Retinal pigment epithelial cell (primary cell): ENCODE measurements around the gene PPP1R13B.
"Not testable (repeated sequence)": the region's sequence is repeated elsewhere in the genome, so short reads cannot be mapped to it uniquely, and the experiment has no call there.

Experiments
- DNase-seq: peaks from one replicate; pipeline ENCODE4 v3.0.0-alpha.2; 2010; ENCODE audit warnings: low read depth
- H3K4me3 ChIP-seq: 2 replicates; pipeline ENCODE4 v1.5.1; 2011; ENCODE audit warnings: mild to moderate bottlenecking, low read length, control low read depth, moderate library complexity
- CTCF ChIP-seq: conservative IDR thresholded peaks from 2 replicates; pipeline ENCODE4 v1.5.1; 2011; ENCODE audit warnings: low read depth, low read length, control low read depth, inconsistent platforms

Gene PPP1R13B

GRCh38 chr14:103890821-103891666 is 43.7 kb upstream of the PPP1R13B start:
- no peak for DNase-seq
- TF ChIP-seq CTCF, result no peak
- no peak overlapping the region for H3K4me3 ChIP-seq

- no peak overlapping the region for H3K4me3 ChIP-seq
- DNase-seq, result no peak
- TF ChIP-seq CTCF, result no peak
These were observed 42.6 kb upstream of the PPP1R13B start for GRCh38 chr14:103890052-103890371.

DNA sequence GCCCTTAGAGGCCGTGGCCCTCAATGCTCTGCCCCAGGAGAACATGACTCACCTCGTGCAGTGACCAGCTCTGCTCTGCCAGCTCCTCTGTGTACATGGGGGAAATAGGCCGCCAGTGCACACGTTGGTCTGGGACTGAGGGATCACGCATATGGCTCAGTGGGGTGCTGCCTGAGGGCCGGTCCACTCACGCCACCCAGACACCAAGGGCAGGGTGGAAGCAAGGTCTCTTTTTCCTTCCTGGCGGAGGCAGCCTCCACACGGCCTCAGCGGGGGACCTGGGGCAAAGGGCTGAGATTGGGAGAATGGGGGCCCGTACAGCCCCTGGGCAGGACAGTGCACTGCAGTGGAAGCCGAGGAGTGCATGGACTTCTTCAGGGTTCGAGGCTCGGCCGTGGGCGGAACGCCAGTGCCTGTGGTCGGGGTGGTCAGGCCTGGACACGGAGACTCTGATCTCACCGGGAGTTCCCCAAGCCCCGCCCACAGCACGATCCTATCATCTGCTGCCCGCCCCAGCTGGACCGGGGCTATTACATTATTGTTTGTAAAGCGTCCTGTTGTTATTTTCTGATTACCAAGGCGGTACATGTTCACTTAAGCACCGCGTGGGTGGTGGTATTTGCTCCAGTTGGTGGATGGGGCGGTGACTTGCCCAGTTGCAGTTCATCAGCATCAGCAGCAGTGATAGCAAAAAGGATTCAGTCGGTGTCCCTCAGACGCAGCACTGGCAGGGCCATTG is 42.1 kb upstream of the PPP1R13B start:
- no peak for TF ChIP-seq CTCF
- H3K4me3 ChIP-seq, result no peak overlapping the region
- no peak for DNase-seq

DNA sequence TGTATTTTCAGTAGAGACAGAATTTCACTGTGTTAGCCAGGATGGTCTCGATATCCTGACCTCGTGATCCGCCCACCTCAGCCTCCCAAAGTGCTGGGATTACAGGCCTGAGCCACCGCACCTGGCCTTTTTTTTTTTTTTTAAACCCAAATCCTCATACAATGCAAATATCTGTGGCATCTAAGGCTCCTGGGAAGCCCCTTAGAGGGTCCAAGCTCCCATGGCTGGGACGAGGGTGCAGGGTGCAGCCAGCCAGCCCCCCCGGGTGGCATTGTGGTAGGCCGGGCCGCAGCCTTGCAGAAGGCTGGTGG is 41.6 kb upstream of the PPP1R13B start:
- not testable (repeated sequence) for H3K4me3 ChIP-seq, DNase-seq

- DNase-seq, result no peak
- no peak for TF ChIP-seq CTCF
- no peak overlapping the region for H3K4me3 ChIP-seq
These were observed 40.3 kb upstream of the PPP1R13B start for GRCh38 chr14:103887557-103888115.

- TF ChIP-seq CTCF, result no peak
- DNase-seq, result no peak
- no peak overlapping the region for H3K4me3 ChIP-seq
These were observed 39.8 kb upstream of the PPP1R13B start for GRCh38 chr14:103887170-103887501.

GRCh38 chr14:103886304-103887169 is 39.2 kb upstream of the PPP1R13B start:
- no peak overlapping the region for H3K4me3 ChIP-seq
- TF ChIP-seq CTCF, result peak; percentile 32
- no peak for DNase-seq
